HT1080 (cell line): Measurements from ENCODE around the gene CHMP4B. TPM values are rescaled to one million over a fixed set of nuclear protein-coding genes. Genes with fewer than 3 reads are reported as not detected.

Source experiments
- DNase-seq: peaks from one replicate; pipeline ENCODE4 v3.0.0-alpha.2; 2015; ENCODE audit warnings: low read depth
- total RNA-seq: library from RNA; depleted of rRNA; stranded (reverse); fragments of >200 nt; shearing (Covaris generic); gene quantifications from 2 replicates; pipeline ENCODE4 v1.2.3, GENCODE V29; 2014

Gene CHMP4B
- total RNA-seq, 1 experiment from 2014 or later, result 40.8 TPM

DNA sequence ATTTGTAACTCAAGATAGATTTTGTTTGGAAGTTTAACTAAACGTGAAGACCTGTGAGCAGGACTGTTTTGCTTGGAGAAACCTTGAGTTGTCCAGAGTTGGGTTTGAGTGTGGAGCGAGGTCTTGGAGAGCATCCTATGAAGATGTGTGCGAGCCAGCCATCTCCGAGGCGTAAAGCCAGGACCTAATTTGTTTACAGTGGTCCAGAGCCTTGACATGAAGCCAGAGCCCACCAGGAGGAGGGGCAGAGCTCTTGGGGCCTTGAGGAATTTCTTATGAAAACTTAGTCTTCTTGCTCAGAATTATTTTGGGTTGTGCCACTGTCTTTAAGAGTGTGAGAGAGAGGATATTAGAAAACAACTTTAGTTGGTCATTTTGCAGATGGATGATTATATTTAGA, 6.3 kb downstream of the CHMP4B start:
- DNase-seq, result no peak

- DNase-seq, result no peak
Observed at GRCh38 chr20:33819456-33819855, 8.3 kb downstream of the CHMP4B start.

GRCh38 chr20:33820362-33820761, 9.2 kb downstream of the CHMP4B start:
- no peak for DNase-seq

DNA sequence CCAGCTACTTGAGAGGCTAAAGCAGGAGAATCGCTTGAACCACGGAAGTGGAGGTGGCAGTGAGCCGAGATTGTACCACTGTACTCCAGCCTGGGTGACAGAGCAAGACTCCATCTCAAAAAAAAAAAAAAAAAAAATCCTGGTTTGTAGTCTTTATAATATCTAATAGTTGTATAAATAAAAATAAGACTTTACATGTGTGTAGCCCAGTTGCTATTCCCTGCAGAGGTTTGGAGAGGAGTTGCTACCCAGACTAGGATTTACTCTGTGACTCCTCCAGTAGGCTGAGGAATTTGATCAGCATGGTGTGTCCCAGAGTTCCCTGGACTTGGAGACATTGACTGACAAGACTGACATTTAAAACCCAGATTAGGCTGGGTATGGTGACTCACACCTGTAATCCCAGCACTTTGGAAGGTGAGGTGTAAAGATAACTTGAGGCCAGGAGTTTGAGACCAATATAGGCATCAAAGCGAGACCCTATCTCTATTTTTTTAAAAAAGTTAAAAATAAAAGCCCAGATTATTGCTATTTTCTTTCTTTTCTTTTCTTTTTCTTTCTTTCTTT, 10.2 kb downstream of the CHMP4B start:
- no peak for DNase-seq

GRCh38 chr20:33822423-33822822, 11.3 kb downstream of the CHMP4B start:
- DNase-seq, result no peak

GRCh38 chr20:33822991-33823390, 11.8 kb downstream of the CHMP4B start:
- DNase-seq, result no peak

DNA sequence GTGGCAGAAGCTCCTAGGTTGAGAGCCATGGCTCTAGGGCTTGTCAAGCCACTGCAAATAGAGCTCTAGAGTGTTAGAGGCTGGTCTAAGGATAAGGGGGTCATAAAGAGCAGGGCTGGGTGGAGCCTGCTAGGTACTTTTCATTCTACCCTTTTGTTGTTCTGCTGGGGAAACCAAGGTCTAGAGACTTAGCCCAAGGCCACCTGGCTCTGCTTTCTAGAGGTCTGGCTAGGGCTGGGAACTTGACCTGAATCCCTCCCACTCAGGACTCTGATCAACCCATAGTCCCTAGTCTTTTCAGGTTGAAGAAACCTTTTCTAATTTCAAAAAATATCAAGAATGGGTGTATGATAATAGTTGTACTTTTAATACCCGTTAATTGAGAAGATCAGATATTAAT, 13.7 kb downstream of the CHMP4B start:
- DNase-seq, result no peak

DNA sequence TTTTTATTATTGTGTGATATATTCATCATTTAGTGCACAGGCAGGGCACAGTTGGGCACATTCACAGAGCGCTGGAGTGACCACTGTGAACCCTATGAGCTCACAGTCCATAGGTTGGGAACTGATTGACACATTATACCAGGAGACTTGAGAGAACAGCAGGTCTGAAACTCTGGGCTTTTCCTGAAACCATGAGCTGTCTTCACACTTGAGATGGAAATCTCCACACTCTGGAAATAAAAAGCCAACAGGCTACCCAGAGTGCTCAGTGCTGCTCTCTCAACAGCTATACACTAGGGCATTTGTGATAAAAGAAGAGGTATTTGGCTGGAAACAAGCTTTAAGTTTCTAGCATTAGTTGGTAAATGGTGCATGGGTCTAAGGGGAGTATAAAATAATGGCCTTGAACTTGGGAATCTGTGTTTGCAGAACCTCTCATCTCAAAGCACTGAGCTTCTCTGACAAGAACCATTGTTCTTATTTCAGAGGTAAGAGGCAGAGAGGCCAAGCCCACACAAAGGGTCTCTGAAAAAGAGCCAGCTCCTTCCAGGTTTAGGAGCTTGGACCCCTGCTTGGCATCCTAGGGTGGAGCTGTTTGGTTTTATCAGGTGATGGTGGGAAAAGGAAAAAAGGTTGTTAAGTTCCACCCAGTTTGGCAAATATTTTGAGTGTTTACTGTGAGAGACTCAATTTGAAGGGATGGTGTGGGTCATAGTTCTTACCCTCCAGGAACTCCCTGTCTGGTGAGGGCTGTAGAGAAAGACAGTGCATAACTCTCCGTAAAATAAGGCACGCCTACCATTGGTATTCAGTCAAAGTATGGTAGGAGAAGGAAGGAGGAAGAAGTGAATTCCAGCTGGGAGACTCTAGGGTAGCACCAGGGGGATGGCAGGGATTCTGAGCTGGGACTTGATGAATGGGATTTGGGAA, 14.5 kb downstream of the CHMP4B start:
- DNase-seq, result no peak

DNA sequence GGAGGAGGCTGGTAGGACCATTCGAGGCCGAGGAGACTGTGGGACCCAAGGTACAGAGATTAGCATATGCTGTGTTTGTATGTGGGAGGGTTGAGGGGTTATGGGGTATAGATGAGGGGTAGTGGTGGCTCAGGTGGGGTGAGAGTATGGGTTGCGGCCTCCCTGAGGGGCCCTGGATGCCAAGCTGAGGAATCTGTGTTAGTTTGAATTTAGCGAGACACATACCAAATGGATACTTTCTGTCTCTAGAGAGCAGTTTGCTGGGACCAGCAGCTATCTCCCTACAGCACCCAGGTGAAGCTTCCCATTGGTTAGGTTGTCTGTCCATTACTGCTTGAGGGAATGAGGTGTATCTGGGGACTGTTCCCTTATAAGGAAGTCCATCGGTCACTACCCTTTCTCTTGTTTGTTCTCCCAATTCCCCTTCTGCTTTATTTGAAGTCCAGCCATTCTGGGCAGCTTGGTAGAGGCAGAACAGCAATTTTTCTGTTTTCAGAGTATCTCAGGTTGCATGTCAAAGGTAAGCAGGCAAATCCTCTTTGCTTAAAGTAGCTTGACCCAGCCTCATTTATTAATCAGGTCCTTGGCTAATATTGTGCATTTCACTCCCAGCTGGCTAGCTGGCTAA, 15.2 kb downstream of the CHMP4B start:
- no peak for DNase-seq

DNA sequence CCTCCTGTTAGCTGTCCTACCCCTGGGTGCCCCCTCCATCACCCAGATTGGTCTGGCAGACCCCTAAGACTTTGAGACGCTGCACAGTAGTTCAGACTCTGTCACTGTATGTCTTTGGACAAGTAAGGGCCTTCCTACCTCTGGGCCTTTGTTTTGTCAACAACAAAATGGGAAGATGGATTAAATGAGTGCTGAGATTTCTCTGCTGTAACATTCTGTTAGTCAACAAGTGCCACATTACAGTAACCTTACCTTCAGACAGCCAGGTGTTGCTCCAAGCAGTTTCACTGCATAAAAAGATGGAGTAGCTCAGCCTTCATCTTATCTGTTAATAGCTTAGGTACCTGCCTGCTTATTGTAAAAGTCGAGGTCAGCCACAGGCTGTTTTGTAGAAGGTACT, 16.0 kb downstream of the CHMP4B start:
- DNase-seq, result no peak

DNA sequence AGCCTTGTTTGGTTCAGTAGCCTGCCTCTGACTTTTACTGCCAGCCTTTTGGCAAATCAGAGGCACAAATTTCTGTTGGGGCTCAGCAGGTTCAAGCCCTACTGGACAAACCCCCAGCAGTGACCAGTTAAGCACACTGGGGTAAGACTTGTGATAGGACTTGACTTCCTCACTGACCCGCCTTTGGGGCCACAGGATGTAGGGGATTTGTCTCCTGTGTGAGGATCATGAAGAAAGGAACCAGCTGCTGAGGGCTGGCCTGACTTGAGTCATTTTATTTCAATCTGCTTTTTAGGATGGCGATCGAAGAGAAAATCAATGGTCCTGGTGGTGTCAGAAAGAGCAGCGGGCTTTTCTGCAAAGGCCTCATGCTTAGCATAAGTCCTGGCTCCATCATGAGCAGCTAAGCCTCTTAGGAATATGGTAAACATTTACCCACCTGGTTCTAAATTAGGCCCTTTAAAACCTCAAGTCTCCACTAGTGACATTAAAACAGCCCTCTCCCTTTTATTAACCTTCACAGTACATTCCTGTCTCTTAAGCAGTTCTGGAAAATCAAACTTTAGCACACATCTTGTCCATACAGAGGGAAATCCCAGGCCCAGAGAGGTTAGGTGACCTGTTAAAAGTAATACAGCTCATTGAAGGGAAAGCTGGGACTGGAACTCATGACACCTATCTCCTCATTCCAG, 16.6 kb downstream of the CHMP4B start:
- DNase-seq, result no peak

GRCh38 chr20:33828326-33828844, 17.2 kb downstream of the CHMP4B start:
- DNase-seq, result no peak

GRCh38 chr20:33828967-33829560, 17.9 kb downstream of the CHMP4B start:
- DNase-seq, result no peak

- no peak for DNase-seq
Observed at GRCh38 chr20:33829636-33830035, 18.5 kb downstream of the CHMP4B start.

- DNase-seq, result no peak
Observed at GRCh38 chr20:33830371-33830770, 19.2 kb downstream of the CHMP4B start.

DNA sequence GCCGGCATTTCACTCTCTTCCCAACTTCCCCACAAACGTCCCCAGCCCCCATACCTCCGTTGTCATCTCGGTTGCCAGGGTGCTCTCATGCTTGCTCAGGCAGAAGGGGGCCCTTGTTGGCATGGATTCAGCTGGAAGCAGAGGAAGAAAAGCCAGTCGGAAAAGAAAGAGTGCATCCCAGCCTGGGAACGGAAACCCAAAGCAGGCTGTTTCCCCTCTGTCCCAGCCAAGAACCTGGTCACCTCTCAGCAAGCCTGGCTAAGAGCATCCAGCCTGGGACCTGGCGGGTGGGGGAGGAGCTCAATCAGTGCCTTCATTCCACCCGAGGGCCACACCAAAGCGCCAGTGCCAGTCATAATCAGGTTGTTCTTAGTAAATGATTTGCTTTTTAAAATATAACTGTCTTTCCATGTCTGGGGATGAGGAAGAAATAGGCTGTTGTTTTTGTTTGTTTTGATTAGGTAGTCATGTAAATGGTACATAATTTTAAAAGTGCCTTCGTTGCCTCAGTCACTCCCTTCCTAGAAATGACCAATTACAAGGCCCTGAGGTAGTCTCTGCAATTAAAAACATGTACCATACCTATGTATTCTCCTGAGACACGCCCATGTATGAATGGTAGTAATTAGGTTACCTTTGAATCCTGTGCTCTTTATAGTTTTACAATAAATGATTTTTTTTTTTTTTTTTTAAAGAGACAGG, 21.1 kb downstream of the CHMP4B start:
- DNase-seq, result no peak

GRCh38 chr20:33833333-33833732, 22.2 kb downstream of the CHMP4B start:
- no peak for DNase-seq

DNA sequence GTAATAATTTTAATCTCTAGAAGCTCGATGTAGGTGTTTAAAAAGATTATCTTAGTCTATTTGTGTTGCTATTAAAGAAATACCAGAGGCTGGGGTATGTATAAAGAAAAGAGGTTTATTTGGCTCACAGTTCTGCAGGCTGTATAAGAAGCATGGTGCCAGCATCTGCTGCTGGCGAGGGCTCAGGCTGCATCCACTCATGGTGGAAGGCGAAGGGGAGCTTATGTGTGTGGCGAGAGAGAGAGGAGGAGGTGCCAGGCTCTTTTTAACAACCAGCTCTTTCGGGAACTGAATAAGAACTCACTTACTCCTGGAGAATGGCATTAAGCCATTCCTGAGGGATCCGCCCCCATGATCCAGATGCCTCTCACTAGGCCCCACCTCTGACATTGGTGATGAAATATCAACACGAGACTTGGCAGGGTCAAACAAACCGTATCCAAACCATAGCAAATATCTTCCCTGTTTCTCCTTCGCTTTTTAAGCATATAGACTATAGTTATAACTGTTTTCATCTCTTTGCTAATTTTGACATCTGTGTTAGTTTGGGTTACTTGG, 24.5 kb downstream of the CHMP4B start:
- no peak for DNase-seq

- DNase-seq, result no peak
Observed at GRCh38 chr20:33836277-33836676, 25.1 kb downstream of the CHMP4B start.

DNA sequence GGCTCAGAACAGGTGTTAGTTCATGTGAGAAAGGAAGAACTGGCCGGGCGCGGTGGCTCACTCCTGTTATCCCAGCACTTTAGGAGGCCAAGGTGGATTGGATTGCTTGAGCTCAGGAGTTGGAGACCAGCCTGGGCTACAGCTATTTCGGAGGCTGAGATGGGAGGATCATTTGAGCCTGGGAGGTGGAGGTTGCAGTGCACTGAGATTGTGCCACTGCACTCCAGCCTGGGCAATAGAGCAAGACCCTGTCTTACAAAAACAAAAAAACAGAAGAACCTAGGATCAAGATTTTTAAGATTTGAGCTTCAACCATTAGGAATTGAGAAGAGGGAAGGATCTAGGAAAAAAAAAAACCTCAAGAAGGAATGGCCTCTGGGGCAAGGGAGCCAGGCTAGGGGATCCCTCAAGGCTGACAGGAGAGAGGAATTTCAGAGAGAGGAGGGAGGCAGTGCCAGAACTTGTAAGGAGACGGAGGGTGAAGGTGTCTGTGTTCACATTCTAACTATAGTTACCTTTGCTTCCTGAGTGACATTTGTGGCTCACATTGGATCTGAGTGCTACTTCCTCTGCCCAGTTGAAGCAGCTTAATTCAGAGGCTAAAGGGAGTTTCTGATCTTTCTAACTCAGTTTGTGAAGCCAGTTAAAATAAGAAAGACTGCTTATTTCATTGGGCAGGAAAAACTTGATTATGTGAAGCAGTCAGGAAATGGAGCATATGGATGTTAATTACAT, 26.1 kb downstream of the CHMP4B start:
- DNase-seq, result no peak
